ENCODE data around the gene USP48. TPM values are rescaled to one million over a fixed set of nuclear protein-coding genes. Genes with fewer than 3 reads are reported as not detected.

Gene USP48
- total RNA-seq, 1 donor from 2014 or later, result 61.8 TPM

- DNase-seq (ENCODE audit: low read depth, low spot score), result no peak
- TF ChIP-seq, protein P1, sequence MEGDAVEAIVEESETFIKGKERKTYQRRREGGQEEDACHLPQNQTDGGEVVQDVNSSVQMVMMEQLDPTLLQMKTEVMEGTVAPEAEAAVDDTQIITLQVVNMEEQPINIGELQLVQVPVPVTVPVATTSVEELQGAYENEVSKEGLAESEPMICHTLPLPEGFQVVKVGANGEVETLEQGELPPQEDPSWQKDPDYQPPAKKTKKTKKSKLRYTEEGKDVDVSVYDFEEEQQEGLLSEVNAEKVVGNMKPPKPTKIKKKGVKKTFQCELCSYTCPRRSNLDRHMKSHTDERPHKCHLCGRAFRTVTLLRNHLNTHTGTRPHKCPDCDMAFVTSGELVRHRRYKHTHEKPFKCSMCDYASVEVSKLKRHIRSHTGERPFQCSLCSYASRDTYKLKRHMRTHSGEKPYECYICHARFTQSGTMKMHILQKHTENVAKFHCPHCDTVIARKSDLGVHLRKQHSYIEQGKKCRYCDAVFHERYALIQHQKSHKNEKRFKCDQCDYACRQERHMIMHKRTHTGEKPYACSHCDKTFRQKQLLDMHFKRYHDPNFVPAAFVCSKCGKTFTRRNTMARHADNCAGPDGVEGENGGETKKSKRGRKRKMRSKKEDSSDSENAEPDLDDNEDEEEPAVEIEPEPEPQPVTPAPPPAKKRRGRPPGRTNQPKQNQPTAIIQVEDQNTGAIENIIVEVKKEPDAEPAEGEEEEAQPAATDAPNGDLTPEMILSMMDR (conservative IDR thresholded peaks at IDR 0.05), result no peak
- no peaks in the 10 kb centered on the region for H3K9me3 Mint-ChIP-seq
- H3K36me3 Mint-ChIP-seq (ENCODE audit: low read depth), result no peaks in the 10 kb centered on the region
- no peak overlapping the region for H3K27ac Mint-ChIP-seq (ENCODE audit: unreplicated experiment)
- peaks cover 31% of the 10 kb centered on the region for H3K4me1 Mint-ChIP-seq
- peak overlapping the region; percentile 24 for H3K4me3 Mint-ChIP-seq
- peaks cover 27% of the 10 kb centered on the region for H3K27me3 Mint-ChIP-seq (ENCODE audit: low read depth)
These were observed 128.7 kb downstream of the USP48 start for GRCh38 chr1:21654209-21654608.

DNA sequence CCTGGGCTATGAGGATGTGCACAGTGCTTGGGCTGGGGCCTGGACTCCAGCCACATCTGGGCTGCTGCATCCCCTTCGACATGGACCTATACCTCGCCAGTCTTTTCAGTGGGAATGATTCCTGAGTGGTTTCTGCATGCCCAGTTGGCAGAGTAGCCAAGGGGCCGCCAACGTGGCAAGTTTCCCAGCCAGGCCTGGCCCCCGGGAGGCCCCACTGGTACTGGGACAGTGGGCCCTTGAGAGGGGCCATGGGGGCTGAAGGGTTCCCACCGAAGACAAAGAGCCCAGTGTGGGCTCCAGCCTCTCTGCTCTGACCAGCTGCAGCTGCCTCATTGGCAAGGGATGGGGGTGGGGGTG, 129.2 kb downstream of the USP48 start:
- Mint-ChIP-seq H3K4me1 (peaks cover 31% of the 10 kb centered on the region), H3K9me3 (no peaks in the 10 kb centered on the region), H3K27ac (ENCODE audit: unreplicated experiment) (peak overlapping the region; percentile 78), H3K4me3 (peak overlapping the region; percentile 65), H3K36me3 (ENCODE audit: low read depth) (no peaks in the 10 kb centered on the region), H3K27me3 (ENCODE audit: low read depth) (peaks cover 27% of the 10 kb centered on the region)
- TF ChIP-seq, protein P1 (conservative IDR thresholded peaks at IDR 0.05), result no peak
- DNase-seq (ENCODE audit: low read depth, low spot score), result no peak

GRCh38 chr1:21652937-21653743, 129.8 kb downstream of the USP48 start:
- peak overlapping the region; percentile 78 for H3K27ac Mint-ChIP-seq (ENCODE audit: unreplicated experiment)
- H3K4me3 Mint-ChIP-seq, result peak overlapping the region; percentile 65
- H3K27me3 Mint-ChIP-seq (ENCODE audit: low read depth), result peaks cover 27% of the 10 kb centered on the region
- H3K4me1 Mint-ChIP-seq, result peaks cover 31% of the 10 kb centered on the region
- no peaks in the 10 kb centered on the region for H3K9me3 Mint-ChIP-seq
- TF ChIP-seq, protein P1 (conservative IDR thresholded peaks at IDR 0.05), result no peak
- DNase-seq (ENCODE audit: low read depth, low spot score), result no peak
- H3K36me3 Mint-ChIP-seq (ENCODE audit: low read depth), result no peaks in the 10 kb centered on the region

DNA sequence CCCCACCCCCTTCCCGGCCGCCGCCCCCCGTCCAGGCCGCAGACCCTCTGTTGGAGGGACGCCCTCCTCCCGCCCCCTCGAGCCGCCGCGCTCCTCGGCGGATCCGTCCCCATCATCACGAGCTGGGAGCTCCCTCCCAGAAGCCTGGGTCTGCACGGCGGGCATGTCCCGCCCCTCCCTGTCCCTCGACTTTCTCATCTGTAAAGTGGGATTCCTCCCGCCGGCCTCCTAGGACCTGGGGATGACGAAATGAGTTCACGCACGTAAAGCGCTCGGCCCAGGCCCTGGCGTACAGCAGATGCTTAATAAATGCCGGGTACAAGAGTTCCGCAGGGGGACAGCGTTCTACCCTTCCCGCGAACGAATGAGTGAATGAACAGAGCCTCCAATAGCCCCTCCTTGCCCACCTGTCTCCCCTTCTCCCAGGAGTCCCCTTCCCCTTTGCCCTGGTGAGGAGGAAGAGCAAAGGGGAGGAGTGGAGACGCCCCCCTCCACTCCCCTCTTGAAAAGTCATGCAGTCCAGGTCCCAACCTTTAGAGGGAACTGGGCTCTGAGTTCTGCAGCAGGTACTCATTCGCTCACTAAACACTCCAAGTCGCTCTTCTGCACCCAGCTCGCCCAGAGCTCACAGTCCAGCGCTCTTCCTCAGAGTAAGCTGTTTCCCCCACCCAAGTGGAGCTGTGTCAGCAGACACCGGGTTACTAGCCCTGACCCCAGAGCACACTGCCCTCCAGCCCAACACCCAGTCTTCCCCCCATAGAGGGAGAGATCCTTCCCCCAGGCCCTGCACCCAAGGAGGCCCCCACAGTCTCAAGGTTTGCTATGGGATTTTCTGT, 130.6 kb downstream of the USP48 start:
- peaks cover 29% of the 10 kb centered on the region for H3K27me3 Mint-ChIP-seq (ENCODE audit: low read depth)
- H3K36me3 Mint-ChIP-seq (ENCODE audit: low read depth), result no peaks in the 10 kb centered on the region
- TF ChIP-seq, protein P1 (conservative IDR thresholded peaks at IDR 0.05), result no peak
- no peak overlapping the region for H3K27ac Mint-ChIP-seq (ENCODE audit: unreplicated experiment)
- DNase-seq (ENCODE audit: low read depth, low spot score), result no peak
- peaks cover 35% of the 10 kb centered on the region for H3K4me1 Mint-ChIP-seq
- peak overlapping the region; percentile 65 for H3K4me3 Mint-ChIP-seq
- H3K9me3 Mint-ChIP-seq, result no peaks in the 10 kb centered on the region

DNA sequence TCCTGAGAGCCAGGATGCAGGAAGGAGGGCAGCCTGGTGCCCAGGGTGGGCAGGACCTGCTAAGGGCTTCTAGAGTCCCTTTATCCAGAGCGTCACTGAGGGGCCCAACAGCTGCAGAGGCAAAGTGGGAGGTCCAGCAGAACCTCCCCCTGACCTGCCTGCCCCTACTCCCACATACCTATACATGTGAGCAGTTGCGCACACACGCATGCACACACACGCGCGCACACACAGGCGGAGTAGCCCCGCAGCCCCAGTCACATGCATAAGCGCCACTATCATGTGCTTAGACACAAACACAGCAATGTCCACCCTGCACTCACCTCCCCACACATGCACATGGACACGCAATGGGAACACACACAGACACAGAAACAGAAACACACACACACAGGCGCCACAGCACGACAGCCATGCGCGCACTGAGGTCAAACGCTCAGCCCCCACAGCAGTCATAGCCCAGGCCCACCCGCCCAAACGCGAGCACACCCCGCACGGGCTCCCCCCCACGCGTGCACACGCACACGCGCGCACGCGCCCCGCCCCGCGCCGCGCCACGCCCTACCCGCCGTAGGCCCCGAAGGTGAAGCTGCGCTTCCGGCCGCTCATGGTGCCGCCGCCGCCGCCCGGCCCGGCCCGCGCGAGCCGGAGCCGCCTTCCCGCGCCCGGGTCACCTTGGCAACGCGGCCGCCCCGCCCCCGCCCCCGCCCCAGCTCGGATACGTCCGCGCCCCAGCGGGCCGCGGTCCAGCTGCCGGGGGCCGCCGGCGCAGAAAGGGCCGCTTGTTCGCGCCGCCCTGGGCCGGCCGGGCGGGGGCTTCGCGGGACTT, 131.5 kb downstream of the USP48 start:
- peaks cover 27% of the 10 kb centered on the region for H3K27me3 Mint-ChIP-seq (ENCODE audit: low read depth)
- H3K4me3 Mint-ChIP-seq, result peak overlapping the region; percentile 93
- TF ChIP-seq, protein P1 (conservative IDR thresholded peaks at IDR 0.05), result no peak
- H3K36me3 Mint-ChIP-seq (ENCODE audit: low read depth), result no peaks in the 10 kb centered on the region
- peak; percentile 28 for DNase-seq (ENCODE audit: low read depth, low spot score)
- H3K27ac Mint-ChIP-seq (ENCODE audit: unreplicated experiment), result peak overlapping the region; percentile 43
- H3K4me1 Mint-ChIP-seq, result peaks cover 35% of the 10 kb centered on the region
- no peaks in the 10 kb centered on the region for H3K9me3 Mint-ChIP-seq

Data from neural crest cell (in vitro differentiated cells).